ENCODE results near the gene CA14.

- no peak for TF ChIP-seq CTCF (IDR thresholded peaks at IDR 0.05; ENCODE audit: low read length)
- no peak for TF ChIP-seq EZH2phosphoT487 (IDR thresholded peaks at IDR 0.05; ENCODE audit: low read length)
- TF ChIP-seq EZH2 (optimal IDR thresholded peaks at IDR 0.05; ENCODE audit: low read depth, low read length) = no peak
Observed at GRCh38 chr1:150288382-150288781, 30.8 kb downstream of the CA14 start.
